Neural cell (in vitro differentiated cells): Measurements from ENCODE around the gene THRA. TPM values are rescaled to one million over a fixed set of nuclear protein-coding genes. Genes with fewer than 3 reads are reported as not detected.

Experiments
- H2AFZ ChIP-seq: fragments of 200-600, 300-800 bp; sonication (generic), shearing (Covaris generic); 2 replicates; pipeline ENCODE4 v1.6.0; 2014; ENCODE audit warnings: low read depth, mild to moderate bottlenecking, antibody characterized with exemption, low read length, moderate library complexity
- H3F3A ChIP-seq: fragments of 200-600 bp; shearing (Covaris generic); 2 replicates; pipeline ENCODE4 v1.6.1; 2016; ENCODE audit warnings: mild to moderate bottlenecking, moderate library complexity, mixed read lengths, antibody characterized with exemption, low read length; ENCODE audit not compliant: insufficient read depth, poor library complexity, severe bottlenecking
- H3K27ac ChIP-seq: fragments of 200-600, 300-800 bp; sonication (generic), shearing (Covaris generic); 2 replicates; pipeline ENCODE4 v1.5.1; 2014; ENCODE audit warnings: mild to moderate bottlenecking, low read length, moderate library complexity
- H3K27me3 ChIP-seq: fragments of 300-800, 200-600 bp; sonication (generic), shearing (Covaris generic); 2 replicates; pipeline ENCODE4 v1.6.0; 2014; ENCODE audit warnings: mild to moderate bottlenecking, low read depth, low read length, moderate library complexity; ENCODE audit not compliant: insufficient read depth
- H3K36me3 ChIP-seq: fragments of 300-800, 200-600 bp; sonication (generic), shearing (Covaris generic); 2 replicates; pipeline ENCODE4 v1.5.1; 2014; ENCODE audit warnings: mild to moderate bottlenecking, antibody characterized with exemption, low read length, moderate library complexity; ENCODE audit not compliant: insufficient read depth
- H3K4me2 ChIP-seq: fragments of 300-800, 200-600 bp; sonication (generic), shearing (Covaris generic); 2 replicates; pipeline ENCODE4 v1.6.0; 2014; ENCODE audit warnings: mild to moderate bottlenecking, low read length
- H3K4me3 ChIP-seq: fragments of 300-800, 200-600 bp; sonication (generic), shearing (Covaris generic); 2 replicates; pipeline ENCODE4 v1.5.1; 2014; ENCODE audit warnings: mild to moderate bottlenecking, low read length, moderate library complexity
- H3K79me2 ChIP-seq: fragments of 200-600 bp; shearing (Covaris generic); replicated peaks from 2 replicates; pipeline ENCODE4 v1.6.0; 2014; ENCODE audit warnings: mild to moderate bottlenecking, low read length, moderate library complexity; ENCODE audit not compliant: insufficient read depth
- H3K9ac ChIP-seq: fragments of 300-800, 200-600 bp; sonication (generic), shearing (Covaris generic); 2 replicates; pipeline ENCODE4 v1.6.1; 2016; ENCODE audit warnings: mild to moderate bottlenecking, low read length, mixed read lengths
- H3K9me2 ChIP-seq: fragments of 200-600 bp; shearing (Covaris generic); 2 replicates; pipeline ENCODE4 v1.6.1; 2016; ENCODE audit warnings: mild to moderate bottlenecking, low read length, mixed read lengths; ENCODE audit not compliant: insufficient read depth
- H3K9me3 ChIP-seq: fragments of 200-600, 300-800 bp; sonication (generic), shearing (Covaris generic); 2 replicates; pipeline ENCODE4 v1.6.1; 2016; ENCODE audit warnings: mild to moderate bottlenecking, mixed run types, low read length, moderate library complexity, mixed read lengths
- H4K20me1 ChIP-seq: fragments of 200-600 bp; shearing (Covaris generic); 2 replicates; pipeline ENCODE4 v1.6.1; 2016; ENCODE audit warnings: mild to moderate bottlenecking, mixed run types; ENCODE audit not compliant: insufficient read depth
- EP300 ChIP-seq: fragments of 450-650 bp; conservative IDR thresholded peaks from 2 replicates; pipeline ENCODE4 v1.6.1; 2014; ENCODE audit warnings: antibody characterized with exemption, mild to moderate bottlenecking, moderate library complexity; ENCODE audit not compliant: poor library complexity, severe bottlenecking
- EZH2 ChIP-seq: fragments of 200-600, 300-800 bp; shearing (Covaris generic), sonication (generic); IDR thresholded peaks from 2 replicates; pipeline ENCODE4 v1.6.1; 2014; ENCODE audit warnings: antibody characterized with exemption, low read length, borderline replicate concordance, mild to moderate bottlenecking; ENCODE audit not compliant: insufficient read depth, poor library complexity, severe bottlenecking
- MXI1 ChIP-seq: fragments of 450-650 bp; conservative IDR thresholded peaks from 2 replicates; pipeline ENCODE4 v1.6.1; 2014; ENCODE audit warnings: antibody characterized with exemption, mild to moderate bottlenecking; ENCODE audit not compliant: poor library complexity, severe bottlenecking
- POLR2AphosphoS5 ChIP-seq: IDR thresholded peaks from 2 replicates; pipeline ENCODE4 v1.6.1; 2012
- RAD21 ChIP-seq: fragments of 450-650 bp; conservative IDR thresholded peaks from 2 replicates; pipeline ENCODE4 v1.6.1; 2014; ENCODE audit warnings: antibody characterized with exemption, mild to moderate bottlenecking, moderate library complexity
- SMC3 ChIP-seq: fragments of 450-650 bp; conservative IDR thresholded peaks from 2 replicates; pipeline ENCODE4 v1.6.1; 2014; ENCODE audit warnings: antibody characterized with exemption, mild to moderate bottlenecking, moderate library complexity; ENCODE audit not compliant: poor library complexity
- TAF1 ChIP-seq: IDR thresholded peaks from 2 replicates; pipeline ENCODE4 v1.6.1; 2012; ENCODE audit warnings: low read depth
- polyA plus RNA-seq: library from polyadenylated mRNA; depleted of rRNA; stranded (reverse); fragments of >200 nt; gene quantifications from 2 replicates; pipeline ENCODE4 v1.2.3, GENCODE V29; 2014
- TF ChIP-seq, protein P1 (sequence below): IDR thresholded peaks from 2 replicates; pipeline ENCODE4 v1.6.1; 2012; ENCODE audit warnings: borderline replicate concordance
- TF ChIP-seq, protein P2 (sequence below): fragments of 450-650 bp; IDR thresholded peaks from 2 replicates; pipeline ENCODE4 v1.5.1; 2014; ENCODE audit warnings: antibody characterized with exemption, mild to moderate bottlenecking, moderate library complexity; ENCODE audit not compliant: poor library complexity, severe bottlenecking

THRA gene
- polyA plus RNA-seq, 1 donor from 2014 or later: 97.2 TPM

DNA sequence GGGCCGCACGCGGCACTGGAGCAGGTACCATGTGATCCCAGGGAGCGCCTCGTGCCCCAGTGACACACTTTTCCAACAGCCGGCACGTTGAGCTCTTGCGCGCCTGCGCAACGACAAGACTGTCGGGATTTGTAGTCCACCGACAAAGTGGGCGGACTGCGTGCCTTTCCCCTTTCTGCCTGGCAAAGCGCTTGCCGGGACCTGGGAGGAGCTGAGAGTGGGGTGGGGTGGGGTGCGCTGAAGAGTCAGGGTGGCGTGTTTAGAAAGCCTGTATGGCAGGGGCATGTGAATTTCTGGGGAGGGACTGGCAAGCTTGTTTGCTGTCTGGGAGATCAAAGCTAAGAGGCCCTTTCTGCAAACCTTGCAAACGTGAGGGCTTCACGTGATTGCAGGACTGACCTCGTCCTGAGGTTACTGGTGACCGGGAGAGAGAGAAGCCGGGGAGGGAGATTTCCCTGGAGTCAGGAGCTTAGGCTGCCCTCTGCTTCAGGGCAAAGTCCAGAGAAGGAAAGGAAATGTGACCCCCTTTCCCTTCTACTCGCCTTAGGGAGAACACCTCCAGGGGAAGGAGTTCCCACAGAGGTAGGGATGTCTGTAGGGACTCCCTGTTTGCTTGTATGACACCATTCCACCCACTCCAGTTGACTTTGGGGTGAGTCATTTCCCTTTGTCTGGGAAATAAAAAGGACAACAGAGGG, 38.1 kb downstream of the THRA start:
- no peaks in the 10 kb centered on the region for H3K27me3 ChIP-seq
- H3K4me3 ChIP-seq: peak overlapping the region; percentile 78
- H3K4me2 ChIP-seq: peak overlapping the region; percentile 8
- no peak overlapping the region for H3K27ac ChIP-seq
- no peaks in the 10 kb centered on the region for H3F3A ChIP-seq
- H3K9me3 ChIP-seq: no peaks in the 10 kb centered on the region
- no peaks in the 10 kb centered on the region for H4K20me1 ChIP-seq
- H3K9ac ChIP-seq: peak overlapping the region; percentile 21
- no peaks in the 10 kb centered on the region for H3K9me2 ChIP-seq
- peak overlapping the region; percentile 49 for H2AFZ ChIP-seq
- TF ChIP-seq MXI1 (peak; percentile 97), POLR2AphosphoS5 (no peak), EP300 (peak; percentile 2), TAF1 (peak; percentile 0), RAD21 (no peak)
- TF ChIP-seq, protein P1, sequence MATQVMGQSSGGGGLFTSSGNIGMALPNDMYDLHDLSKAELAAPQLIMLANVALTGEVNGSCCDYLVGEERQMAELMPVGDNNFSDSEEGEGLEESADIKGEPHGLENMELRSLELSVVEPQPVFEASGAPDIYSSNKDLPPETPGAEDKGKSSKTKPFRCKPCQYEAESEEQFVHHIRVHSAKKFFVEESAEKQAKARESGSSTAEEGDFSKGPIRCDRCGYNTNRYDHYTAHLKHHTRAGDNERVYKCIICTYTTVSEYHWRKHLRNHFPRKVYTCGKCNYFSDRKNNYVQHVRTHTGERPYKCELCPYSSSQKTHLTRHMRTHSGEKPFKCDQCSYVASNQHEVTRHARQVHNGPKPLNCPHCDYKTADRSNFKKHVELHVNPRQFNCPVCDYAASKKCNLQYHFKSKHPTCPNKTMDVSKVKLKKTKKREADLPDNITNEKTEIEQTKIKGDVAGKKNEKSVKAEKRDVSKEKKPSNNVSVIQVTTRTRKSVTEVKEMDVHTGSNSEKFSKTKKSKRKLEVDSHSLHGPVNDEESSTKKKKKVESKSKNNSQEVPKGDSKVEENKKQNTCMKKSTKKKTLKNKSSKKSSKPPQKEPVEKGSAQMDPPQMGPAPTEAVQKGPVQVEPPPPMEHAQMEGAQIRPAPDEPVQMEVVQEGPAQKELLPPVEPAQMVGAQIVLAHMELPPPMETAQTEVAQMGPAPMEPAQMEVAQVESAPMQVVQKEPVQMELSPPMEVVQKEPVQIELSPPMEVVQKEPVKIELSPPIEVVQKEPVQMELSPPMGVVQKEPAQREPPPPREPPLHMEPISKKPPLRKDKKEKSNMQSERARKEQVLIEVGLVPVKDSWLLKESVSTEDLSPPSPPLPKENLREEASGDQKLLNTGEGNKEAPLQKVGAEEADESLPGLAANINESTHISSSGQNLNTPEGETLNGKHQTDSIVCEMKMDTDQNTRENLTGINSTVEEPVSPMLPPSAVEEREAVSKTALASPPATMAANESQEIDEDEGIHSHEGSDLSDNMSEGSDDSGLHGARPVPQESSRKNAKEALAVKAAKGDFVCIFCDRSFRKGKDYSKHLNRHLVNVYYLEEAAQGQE: no peak
- no peaks in the 10 kb centered on the region for H3K79me2 ChIP-seq
- no peaks in the 10 kb centered on the region for H3K36me3 ChIP-seq

DNA sequence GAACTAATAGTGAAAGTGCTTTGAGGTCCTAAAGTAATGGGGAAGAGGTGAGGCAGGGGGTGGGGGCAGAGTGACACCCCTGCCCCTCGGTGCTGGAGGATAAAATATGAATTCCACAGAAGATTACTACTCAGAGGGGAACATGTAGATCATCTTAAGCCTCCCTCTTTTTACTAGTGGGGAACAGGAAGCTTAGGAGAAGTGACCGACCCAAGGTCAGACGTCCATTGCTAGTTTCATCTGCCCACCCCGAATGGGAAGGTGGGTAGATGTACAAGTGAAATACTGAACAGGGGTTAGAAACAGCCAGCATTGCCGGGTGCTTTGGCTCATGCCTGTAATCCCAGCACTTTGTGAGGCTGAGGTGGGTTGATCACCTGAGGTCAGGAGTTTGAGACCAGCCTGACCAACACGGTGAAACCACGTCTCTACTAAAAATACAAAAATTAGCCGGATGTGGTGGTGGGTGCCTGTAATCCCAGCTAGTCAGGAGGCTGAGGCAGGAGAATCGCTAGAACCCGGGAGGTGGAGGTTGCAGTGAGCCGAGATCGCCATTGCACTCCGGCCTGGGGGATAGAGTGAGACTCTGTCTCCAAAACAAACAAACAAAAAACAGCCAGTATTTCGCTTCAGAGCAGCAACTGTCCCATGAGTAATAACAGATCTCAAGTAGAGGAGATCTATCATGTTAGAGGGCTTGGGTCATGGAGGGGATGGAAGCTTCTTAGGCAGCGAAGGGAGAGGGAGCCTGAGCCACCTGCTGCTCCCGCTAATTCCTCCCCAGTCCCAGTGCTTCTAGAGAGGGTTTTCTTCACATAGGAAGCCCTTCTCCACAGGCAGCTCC, 38.8 kb downstream of the THRA start:
- no peak for TF ChIP-seq POLR2AphosphoS5
- TF ChIP-seq, protein P1: no peak
- no peak for TF ChIP-seq RAD21
- TF ChIP-seq MXI1: no peak
- no peak for TF ChIP-seq EP300
- no peak for TF ChIP-seq TAF1
- TF ChIP-seq, protein P2, sequence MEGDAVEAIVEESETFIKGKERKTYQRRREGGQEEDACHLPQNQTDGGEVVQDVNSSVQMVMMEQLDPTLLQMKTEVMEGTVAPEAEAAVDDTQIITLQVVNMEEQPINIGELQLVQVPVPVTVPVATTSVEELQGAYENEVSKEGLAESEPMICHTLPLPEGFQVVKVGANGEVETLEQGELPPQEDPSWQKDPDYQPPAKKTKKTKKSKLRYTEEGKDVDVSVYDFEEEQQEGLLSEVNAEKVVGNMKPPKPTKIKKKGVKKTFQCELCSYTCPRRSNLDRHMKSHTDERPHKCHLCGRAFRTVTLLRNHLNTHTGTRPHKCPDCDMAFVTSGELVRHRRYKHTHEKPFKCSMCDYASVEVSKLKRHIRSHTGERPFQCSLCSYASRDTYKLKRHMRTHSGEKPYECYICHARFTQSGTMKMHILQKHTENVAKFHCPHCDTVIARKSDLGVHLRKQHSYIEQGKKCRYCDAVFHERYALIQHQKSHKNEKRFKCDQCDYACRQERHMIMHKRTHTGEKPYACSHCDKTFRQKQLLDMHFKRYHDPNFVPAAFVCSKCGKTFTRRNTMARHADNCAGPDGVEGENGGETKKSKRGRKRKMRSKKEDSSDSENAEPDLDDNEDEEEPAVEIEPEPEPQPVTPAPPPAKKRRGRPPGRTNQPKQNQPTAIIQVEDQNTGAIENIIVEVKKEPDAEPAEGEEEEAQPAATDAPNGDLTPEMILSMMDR: no peak
- no peak for TF ChIP-seq EZH2
- TF ChIP-seq SMC3: no peak
- H3K27me3 ChIP-seq: no peaks in the 10 kb centered on the region
- H3K9ac ChIP-seq: no peak overlapping the region
- no peaks in the 10 kb centered on the region for H4K20me1 ChIP-seq
- no peaks in the 10 kb centered on the region for H3K9me3 ChIP-seq
- no peaks in the 10 kb centered on the region for H3K79me2 ChIP-seq
- no peaks in the 10 kb centered on the region for H3K36me3 ChIP-seq
- no peak overlapping the region for H3K4me2 ChIP-seq
- H3K4me3 ChIP-seq: no peak overlapping the region
- no peaks in the 10 kb centered on the region for H3K9me2 ChIP-seq
- H2AFZ ChIP-seq: no peak overlapping the region
- H3F3A ChIP-seq: no peaks in the 10 kb centered on the region
- no peak overlapping the region for H3K27ac ChIP-seq
